GM12875 (cell line): ENCODE measurements around the gene SPRED1.

ENCODE experiments used
- H3K4me3 ChIP-seq: one replicate; pipeline ENCODE4 v1.5.1; 2011; ENCODE audit warnings: low read depth, low read length, control low read depth
- TF ChIP-seq, protein P1 (sequence below): IDR thresholded peaks from 2 replicates; pipeline ENCODE4 v1.5.1; 2011; ENCODE audit warnings: low read depth, mild to moderate bottlenecking, control low read depth, inconsistent platforms, low read length, moderate library complexity, borderline replicate concordance; ENCODE audit not compliant: insufficient read depth

Gene SPRED1

DNA sequence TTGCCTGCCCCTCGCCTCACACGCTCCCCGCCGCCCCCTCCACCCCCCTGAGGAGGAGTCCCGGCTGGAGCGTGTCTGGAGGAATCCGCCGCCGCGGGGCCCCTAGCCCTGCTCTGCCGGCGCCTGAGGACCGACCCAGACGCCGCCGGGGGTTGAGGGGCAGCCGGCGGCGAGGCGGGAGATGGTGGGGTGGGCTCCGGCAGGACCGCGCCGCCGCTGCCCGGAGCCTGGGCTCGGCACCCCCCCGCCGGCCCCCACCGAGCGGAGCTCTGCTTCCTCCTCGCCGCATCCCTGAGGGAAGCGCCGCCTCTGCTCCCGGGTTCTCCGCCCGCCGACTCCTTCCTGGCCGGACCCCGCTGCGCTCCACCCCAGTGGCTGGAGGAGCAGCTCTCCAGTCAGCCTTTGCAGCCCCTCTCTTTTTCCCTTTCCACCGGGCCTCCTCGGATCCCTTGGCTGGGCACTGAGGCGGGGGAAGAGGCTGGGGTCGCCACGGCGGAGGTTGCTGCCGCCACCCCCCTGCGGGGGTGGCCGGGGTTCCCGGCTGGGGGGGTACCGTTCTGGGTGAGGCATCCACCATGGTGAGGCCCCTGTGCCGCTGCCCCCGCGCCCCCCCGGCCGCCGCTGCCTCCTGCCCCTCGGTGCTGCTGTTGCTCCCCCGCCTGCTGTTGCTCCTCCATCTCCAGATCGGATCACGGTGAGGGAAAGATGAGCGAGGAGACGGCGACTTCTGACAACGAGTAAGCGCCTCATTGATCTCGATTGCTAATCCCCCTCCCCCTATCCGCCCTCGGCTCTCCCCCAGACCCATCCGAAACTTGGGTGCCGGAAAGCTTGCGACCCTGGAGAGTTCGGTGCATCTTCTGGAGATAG is at the start of gene SPRED1:
SPRED1 (plus strand) TSS at position 356 of the 870 bp plus-strand sequence; CDS start at position 706, 350 bp downstream.
- TF ChIP-seq, protein P1, sequence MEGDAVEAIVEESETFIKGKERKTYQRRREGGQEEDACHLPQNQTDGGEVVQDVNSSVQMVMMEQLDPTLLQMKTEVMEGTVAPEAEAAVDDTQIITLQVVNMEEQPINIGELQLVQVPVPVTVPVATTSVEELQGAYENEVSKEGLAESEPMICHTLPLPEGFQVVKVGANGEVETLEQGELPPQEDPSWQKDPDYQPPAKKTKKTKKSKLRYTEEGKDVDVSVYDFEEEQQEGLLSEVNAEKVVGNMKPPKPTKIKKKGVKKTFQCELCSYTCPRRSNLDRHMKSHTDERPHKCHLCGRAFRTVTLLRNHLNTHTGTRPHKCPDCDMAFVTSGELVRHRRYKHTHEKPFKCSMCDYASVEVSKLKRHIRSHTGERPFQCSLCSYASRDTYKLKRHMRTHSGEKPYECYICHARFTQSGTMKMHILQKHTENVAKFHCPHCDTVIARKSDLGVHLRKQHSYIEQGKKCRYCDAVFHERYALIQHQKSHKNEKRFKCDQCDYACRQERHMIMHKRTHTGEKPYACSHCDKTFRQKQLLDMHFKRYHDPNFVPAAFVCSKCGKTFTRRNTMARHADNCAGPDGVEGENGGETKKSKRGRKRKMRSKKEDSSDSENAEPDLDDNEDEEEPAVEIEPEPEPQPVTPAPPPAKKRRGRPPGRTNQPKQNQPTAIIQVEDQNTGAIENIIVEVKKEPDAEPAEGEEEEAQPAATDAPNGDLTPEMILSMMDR = no peak
- H3K4me3 ChIP-seq = peak within 1 kb of the TSS; percentile 57

DNA sequence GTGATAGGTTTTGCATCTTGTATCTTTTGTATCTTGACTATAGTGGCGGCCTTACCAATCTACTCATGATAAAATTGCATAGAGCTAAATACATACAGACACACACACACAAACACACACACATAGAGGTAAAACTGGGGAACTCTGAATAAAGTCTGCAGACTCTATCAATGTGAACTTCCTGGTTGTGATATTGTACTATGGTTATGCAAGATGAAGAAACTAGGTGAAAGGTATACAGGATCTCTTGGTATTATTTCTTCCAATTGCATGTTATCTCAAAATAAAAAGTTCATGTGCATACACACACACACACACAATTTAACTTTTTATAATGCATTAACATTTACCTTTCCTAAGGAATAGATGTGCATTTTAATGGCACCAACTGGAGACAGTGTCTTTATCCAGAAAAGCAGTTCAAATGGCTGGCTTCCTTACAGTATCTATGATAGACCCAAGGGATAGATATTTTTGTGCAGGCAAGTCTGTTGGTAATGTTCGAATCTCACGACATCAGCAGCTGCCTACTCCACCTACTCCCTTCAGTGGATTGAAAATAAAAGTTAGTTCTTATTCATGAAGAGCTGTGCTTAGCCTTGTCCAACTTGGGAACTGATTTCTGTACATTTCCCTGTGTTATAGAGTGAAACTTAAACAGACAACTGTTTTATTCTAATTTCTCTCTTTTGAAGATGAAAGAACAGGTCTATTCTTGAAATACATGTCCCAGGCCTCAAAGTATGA is 46.9 kb upstream of the SPRED1 start:
- TF ChIP-seq, protein P1 = no peak
- H3K4me3 ChIP-seq = no peak overlapping the region

- H3K4me3 ChIP-seq = no peak overlapping the region
- TF ChIP-seq, protein P1 = no peak
These were observed 45.0 kb upstream of the SPRED1 start for GRCh38 chr15:38207621-38208020.

- TF ChIP-seq, protein P1 = no peak
- no peak overlapping the region for H3K4me3 ChIP-seq
These were observed 44.4 kb upstream of the SPRED1 start for GRCh38 chr15:38208206-38208605.

GRCh38 chr15:38208779-38209178 is 43.9 kb upstream of the SPRED1 start:
- TF ChIP-seq, protein P1 = no peak
- H3K4me3 ChIP-seq = no peak overlapping the region

DNA sequence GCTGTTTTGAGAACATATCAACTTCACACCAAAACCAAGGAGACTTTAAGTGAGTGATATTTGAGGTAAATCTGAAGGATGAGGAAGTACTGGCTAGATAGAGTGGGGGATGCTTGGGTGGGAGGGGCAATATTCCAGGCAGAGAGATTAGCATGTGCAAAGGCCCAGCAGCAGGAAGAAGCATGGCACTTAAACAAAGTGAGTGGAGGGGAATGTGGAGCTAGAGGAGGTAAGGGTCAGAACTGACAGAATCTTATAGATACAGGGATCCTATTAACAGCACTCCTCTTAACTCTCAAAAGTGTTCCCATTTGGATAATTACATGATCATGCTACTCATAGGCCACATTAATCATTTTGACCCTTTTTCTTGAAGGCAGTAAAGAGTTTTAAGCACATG is 41.4 kb upstream of the SPRED1 start:
- H3K4me3 ChIP-seq = no peak overlapping the region
- TF ChIP-seq, protein P1 = no peak
